MG63 (cell line): ENCODE results near the gene YPEL2. TPM values are rescaled to one million over a fixed set of nuclear protein-coding genes. Genes with fewer than 3 reads are reported as not detected.

Source experiments
- DNase-seq: peaks from one replicate; pipeline ENCODE4 v3.0.0-alpha.2; 2020
- H3K27me3 ChIP-seq: fragments of 250-450 bp; sonication (Bioruptor Pico); 2 replicates; pipeline ENCODE4 v1.5.1; 2020; ENCODE audit warnings: mild to moderate bottlenecking, moderate library complexity
- H3K36me3 ChIP-seq: fragments of 250-450 bp; sonication (Bioruptor Pico); 2 replicates; pipeline ENCODE4 v1.5.1; 2020; ENCODE audit warnings: mild to moderate bottlenecking, moderate library complexity
- H3K4me3 ChIP-seq: fragments of 250-450 bp; sonication (Bioruptor Pico); 2 replicates; pipeline ENCODE4 v1.5.1; 2020; ENCODE audit warnings: mild to moderate bottlenecking, moderate library complexity
- H3K9me3 ChIP-seq: fragments of 250-450 bp; sonication (Bioruptor Pico); 2 replicates; pipeline ENCODE4 v1.5.1; 2020; ENCODE audit warnings: mild to moderate bottlenecking, moderate library complexity
- total RNA-seq: library from RNA; depleted of rRNA; stranded (reverse); fragments of >200 nt; shearing (Covaris generic); gene quantifications from 2 replicates; pipeline ENCODE4 v1.2.3, GENCODE V29; 2014; ENCODE audit warnings: low replicate concordance

The YPEL2 gene
- total RNA-seq, 1 experiment from 2014 or later = 1.4 TPM

DNA sequence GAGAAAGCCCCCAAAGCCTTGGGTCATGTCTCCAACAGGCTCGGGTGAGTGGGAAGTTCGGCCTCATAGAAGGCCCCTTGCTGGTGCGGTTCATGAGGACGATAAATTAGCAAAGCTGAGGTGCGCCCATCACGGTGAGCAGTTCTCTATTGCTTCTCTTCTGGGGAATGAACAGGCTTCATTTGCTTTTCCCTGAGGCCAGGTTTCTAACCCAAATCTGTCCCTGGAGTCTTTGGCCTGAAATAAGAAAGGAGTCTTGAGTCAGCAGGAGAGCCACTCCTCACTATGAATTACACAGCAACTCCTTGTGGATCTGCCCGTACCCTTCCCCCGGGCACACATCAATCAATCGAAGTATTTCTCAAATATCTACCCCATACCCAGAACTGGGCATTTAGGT is 94.6 kb downstream of the YPEL2 start:
- H3K4me3 ChIP-seq = no peak overlapping the region

DNA sequence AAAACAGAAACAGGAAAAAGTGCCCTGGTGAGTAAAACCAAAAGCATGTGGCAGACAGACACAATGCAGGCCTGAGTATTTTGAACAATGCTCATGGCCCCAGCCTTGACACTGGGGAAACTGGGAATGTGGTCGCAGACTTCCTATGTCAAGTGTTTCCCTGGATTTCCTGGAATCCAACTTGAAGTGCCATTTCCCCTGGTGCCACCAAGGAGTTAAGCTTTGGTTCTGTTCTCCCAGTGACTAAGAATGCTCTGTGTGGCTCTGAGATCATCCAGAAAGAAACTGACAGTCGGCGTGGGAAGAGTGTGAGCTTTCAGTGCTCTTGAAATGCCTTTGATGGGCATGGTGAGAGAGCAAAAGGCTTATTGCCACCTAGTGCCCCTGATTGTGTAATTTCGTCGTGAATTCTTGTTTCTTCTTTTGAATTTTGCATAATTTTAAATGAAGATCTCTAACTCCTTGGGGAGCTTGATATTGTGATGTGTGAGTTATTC is 96.0 kb downstream of the YPEL2 start:
- Histone ChIP-seq H3K27me3 (no peaks in the 10 kb centered on the region), H3K9me3 (peaks cover 7% of the 10 kb centered on the region), H3K4me3 (no peak overlapping the region), H3K36me3 (no peaks in the 10 kb centered on the region)
- DNase-seq = peak; percentile 10

More for the DNA sequence above, 94.6 kb downstream of the YPEL2 start:
- Histone ChIP-seq H3K36me3 (no peaks in the 10 kb centered on the region), H3K9me3 (peaks cover 7% of the 10 kb centered on the region), H3K27me3 (no peaks in the 10 kb centered on the region)
- no peak for DNase-seq

DNA sequence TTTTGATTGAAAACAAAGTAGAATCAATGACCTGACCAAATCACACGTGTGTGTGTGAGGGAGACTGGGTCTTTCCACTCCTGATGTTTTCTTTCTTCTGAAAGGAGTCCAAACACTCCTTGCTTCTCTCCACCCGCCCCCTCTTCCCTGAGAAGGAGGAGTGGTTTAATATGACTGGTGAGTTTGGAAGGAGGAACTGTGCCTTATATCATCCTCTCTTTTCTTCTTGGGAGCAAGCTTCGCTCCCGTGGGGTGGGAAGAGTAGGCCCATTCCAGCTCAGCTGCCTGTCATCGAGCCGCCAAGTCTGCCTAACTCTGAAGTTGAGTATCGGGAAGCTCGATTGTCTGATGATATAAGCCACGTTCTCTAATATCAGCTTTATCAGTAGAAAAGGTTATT is 96.5 kb downstream of the YPEL2 start:
- no peak overlapping the region for H3K4me3 ChIP-seq
- no peak for DNase-seq
- H3K36me3 ChIP-seq = no peaks in the 10 kb centered on the region

DNA sequence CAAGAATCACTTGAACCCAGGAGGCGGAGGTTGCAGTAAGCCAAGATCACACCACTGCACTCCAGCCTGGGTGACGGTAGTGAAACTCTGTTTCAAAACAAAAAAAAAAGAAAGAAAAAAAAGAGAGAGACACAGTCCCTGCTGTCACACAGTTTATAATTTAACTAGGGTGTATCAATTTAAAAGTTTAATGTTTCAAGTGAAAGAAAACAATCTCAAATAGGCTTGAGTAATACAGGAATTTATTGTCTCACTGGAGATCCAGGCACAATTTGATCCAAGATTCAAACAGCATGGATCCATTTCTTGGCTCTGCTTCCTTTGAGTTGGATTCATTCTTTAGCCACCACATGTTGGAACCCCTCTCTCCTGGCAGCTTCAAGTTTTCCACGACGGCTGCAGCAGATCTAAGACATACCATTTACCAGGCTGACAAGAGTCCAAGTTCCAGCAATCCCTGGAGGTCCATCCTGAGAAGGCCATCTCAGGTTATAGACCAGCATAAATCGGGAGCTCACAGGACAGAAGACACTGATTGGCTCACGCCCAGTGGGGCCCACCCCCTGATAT is 97.5 kb downstream of the YPEL2 start:
- Histone ChIP-seq H3K27me3 (no peaks in the 10 kb centered on the region), H3K9me3 (peaks cover 5% of the 10 kb centered on the region; the same call in 1 of the 2 replicates), H3K4me3 (no peak overlapping the region), H3K36me3 (no peaks in the 10 kb centered on the region)
- no peak for DNase-seq

More for the DNA sequence above, 96.5 kb downstream of the YPEL2 start:
- H3K27me3 ChIP-seq = no peaks in the 10 kb centered on the region
- H3K9me3 ChIP-seq = peaks cover 7% of the 10 kb centered on the region

DNA sequence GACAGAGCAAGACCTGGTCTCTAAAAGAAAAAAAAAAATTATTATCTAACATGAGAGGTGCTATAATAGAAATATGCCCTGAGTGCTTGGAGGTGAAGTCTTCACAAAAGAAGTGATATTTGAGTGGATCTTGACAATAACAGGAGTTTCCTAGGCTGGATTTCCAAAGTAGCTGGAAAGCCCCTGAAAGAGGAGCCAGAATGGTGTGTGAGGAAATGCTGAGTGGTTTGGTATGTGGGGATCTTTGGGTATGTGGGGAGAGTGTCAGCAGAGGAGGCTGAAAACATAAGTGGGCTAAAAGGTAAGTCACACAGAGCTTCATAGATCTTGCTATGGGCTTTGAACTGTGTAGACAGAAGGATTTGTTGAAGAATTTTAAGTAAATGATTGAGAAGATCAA is 100.1 kb downstream of the YPEL2 start:
- H3K4me3 ChIP-seq = no peak overlapping the region
- no peak for DNase-seq
- H3K27me3 ChIP-seq = no peaks in the 10 kb centered on the region
- H3K9me3 ChIP-seq = peaks cover 5% of the 10 kb centered on the region; the same call in 1 of the 2 replicates
- no peaks in the 10 kb centered on the region for H3K36me3 ChIP-seq

DNA sequence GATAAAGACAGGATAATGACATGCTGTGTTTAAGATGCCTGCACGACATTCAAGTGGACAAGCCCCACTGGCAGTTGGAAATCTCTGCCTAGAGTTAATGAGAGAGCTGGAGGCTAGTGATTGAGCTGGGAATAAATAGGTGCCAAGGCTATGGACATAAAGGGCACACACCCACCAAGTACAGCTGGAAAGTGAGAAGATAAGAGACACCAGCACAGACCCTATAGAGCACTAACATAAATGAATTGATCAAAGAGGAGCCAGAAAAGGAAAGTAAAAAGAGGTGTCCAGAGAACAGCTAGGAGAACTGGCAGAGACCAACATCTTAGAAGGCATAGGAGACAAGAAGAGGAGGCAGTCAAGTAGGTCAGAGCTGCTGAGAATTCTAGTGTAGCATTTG is 101.2 kb downstream of the YPEL2 start:
- Histone ChIP-seq H3K9me3 (peaks cover 5% of the 10 kb centered on the region; the same call in 1 of the 2 replicates), H3K4me3 (no peak overlapping the region), H3K36me3 (no peaks in the 10 kb centered on the region), H3K27me3 (no peaks in the 10 kb centered on the region)
- DNase-seq = no peak

DNA sequence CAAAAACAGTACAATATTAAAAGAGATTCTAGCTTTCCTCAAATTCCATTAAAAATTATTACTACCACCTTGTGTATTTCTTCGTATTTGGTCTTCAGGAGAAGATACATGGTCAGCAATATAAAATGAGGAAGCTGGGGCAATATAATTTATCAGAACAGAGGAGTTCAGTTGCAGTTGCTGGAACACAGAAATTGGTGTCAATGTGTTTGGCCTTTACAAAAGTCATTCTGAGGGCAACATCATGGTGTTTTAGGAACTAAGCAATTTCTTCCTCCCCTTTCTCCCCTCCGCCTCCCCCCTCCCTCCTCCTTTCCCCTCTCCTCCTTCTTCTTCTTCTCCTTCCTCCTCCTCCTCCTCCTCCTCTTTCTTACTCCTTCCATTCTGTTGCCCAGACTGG is 102.1 kb downstream of the YPEL2 start:
- Histone ChIP-seq H3K4me3 (no peak overlapping the region), H3K9me3 (peaks cover 5% of the 10 kb centered on the region; the same call in 1 of the 2 replicates), H3K36me3 (no peaks in the 10 kb centered on the region), H3K27me3 (no peaks in the 10 kb centered on the region)
- DNase-seq = no peak

DNA sequence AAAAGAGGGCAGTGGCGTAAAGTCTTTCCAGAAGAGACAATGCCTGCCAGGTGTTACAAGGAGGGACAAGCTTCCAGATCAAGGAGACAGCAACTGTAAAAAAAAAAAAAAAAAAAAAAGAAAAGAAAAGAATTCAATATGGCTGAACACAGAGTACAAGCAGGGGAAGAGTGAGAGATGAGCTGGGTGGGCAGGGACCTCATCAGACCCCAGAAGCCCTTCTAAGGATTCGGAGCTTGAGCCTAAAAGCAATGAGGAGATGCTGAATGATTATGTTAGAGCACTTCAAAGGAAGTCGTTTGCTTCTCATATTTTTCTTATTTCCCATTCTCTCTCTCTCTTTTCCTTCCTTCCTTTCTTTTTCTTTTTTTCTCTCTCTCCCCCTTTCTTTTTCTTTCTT is 103.0 kb downstream of the YPEL2 start:
- no peak for DNase-seq
- H3K9me3 ChIP-seq = peaks cover 5% of the 10 kb centered on the region; the same call in 1 of the 2 replicates
- no peaks in the 10 kb centered on the region for H3K27me3 ChIP-seq
- no peaks in the 10 kb centered on the region for H3K36me3 ChIP-seq
- H3K4me3 ChIP-seq = no peak overlapping the region

DNA sequence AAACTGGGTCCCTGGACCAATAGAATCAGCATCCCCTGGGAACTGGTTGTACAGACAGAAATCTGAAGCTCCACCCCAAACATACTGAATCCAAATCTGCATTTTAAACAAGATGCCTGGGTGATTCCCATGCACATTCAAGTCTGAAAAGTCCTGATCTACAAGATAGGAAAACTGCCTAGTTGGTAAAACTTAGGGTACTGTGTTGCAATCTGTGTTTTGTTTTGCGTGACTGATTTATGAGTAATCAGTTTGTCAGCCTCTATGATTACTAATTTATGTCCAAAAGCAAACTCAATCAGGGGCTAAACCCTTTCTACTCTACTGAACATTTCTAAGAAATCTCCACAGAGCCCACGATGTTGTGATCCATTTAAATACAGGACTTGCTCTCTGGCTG is 103.8 kb downstream of the YPEL2 start:
- no peak overlapping the region for H3K4me3 ChIP-seq
- peaks cover 5% of the 10 kb centered on the region; the same call in 1 of the 2 replicates for H3K9me3 ChIP-seq
- no peaks in the 10 kb centered on the region for H3K36me3 ChIP-seq
- H3K27me3 ChIP-seq = no peaks in the 10 kb centered on the region
- no peak for DNase-seq

DNA sequence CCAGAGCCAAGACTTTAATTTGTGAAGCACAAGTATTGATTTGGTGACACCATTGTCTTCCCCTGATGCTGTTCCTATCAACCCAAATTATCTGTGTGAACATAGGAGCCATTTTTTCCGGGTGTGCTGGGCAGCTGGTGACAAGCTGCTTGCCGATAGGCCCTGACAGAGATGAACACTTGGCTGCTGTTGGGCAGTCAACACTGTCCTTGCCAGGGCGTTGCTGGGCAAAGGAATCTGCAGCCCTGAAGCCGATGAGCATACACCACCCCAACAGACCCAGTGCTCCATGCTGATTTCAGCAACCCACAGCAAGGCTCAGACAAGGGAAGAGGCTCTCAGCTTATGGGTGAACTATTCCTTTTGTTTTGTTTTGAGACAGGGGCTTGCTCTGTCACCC is 105.4 kb downstream of the YPEL2 start:
- no peak for DNase-seq
- Histone ChIP-seq H3K9me3 (peaks cover 5% of the 10 kb centered on the region; the same call in 1 of the 2 replicates), H3K36me3 (no peaks in the 10 kb centered on the region), H3K4me3 (no peak overlapping the region), H3K27me3 (no peaks in the 10 kb centered on the region)

DNA sequence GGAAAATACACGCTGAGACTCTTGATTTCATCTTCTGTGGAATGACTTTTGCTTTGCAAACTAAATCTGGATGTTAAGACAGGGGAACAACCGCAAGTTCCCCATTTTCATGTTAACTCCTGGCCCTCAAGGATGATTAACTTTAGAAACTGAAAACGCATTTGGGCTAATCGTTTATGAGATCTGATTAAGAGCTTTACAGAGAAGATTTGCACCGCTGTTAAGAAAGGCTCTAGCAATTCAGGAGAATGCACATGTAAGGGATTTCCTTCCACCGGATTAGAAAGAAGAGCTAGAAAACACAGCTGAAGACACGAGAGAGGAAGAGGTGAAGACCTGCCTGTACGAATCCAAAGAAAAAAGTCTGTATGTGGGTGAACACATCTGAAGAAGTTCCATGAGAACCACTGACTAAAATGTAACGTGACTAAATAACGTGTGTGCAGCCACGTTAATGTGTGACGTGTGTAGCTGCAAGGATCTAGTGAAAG is 106.4 kb downstream of the YPEL2 start:
- no peaks in the 10 kb centered on the region for H3K36me3 ChIP-seq

DNA sequence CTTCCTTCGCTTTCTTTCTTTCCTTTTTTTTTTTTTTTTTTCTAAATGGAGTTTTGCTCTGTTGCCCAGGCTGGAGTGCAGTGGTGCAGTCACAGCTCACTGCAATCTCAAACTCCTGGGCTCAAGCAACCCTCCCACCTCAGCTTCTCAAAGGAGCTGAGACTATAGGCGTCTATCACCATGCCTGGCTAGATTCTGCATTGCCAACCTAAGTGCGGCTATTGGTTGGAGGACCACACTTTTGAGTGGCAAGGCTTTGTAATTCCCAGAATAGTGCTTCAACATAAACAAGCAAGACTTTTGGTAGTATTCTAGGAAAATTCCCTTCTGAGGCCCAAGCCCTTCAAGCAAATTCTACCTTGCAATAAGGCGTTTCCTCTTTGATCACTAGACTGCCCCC is 107.8 kb downstream of the YPEL2 start:
- Histone ChIP-seq H3K9me3 (no peaks in the 10 kb centered on the region), H3K36me3 (no peaks in the 10 kb centered on the region), H3K27me3 (no peaks in the 10 kb centered on the region), H3K4me3 (no peak overlapping the region)
- DNase-seq = no peak

More for the DNA sequence above, 106.4 kb downstream of the YPEL2 start:
- Histone ChIP-seq H3K27me3 (no peaks in the 10 kb centered on the region), H3K9me3 (peaks cover 1% of the 10 kb centered on the region; the same call in 1 of the 2 replicates), H3K4me3 (no peak overlapping the region)
- no peak for DNase-seq

DNA sequence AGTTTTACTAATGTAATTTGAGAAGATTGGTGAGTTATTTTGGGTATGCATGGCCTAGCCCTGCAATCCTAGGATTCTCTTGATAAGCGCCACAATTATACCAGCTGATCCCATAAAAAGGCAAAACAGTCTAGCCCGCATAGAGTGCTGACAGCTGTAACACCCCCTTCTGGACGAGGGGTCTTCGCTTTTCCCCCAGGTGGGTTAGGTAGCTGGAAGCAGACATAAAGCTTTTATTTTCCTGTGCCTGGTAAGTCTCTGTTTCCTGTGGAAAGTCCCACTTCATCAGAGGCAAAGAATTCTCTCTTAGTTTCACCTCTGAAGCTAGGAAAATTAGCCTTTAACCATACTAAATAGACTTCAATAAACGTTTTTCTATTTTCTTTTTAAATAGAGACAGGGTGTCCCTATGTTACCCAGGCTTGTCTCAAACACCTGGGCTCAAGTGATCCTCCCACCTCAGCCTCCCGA is 108.3 kb downstream of the YPEL2 start:
- DNase-seq = no peak

DNA sequence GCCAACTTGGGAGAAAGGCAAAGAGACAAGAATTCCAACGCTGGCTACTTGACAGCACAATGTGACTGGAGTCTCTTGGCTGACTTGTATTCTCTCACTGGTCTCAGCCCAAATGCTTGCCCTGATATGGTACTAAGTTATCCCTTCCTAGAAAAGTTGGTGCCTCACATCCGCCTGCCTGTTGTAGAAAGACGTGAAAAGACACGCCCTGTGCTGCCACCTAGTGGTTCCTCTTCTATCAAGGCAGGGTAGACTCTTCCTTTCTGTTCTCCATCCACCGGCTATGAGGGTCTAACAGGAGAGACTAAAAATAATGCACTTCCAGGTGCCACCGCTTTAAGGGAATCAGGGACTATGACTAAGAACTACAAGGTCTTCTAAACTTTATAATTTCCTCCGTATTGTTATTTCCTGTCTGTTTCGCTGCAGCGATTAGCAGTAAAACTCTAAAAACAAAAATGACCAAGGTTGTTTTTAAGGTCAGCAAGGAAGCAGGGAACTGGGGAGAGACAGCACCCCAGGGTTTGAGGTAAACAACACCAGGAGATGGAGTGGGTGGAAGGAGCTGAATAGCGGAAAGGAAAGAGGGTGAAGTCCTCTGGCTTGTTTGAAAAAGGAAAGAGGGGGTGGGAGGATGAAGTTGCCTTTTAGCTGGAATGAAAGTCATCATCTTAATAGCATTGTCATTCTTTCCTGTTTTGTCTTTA is 109.5 kb downstream of the YPEL2 start:
- H3K36me3 ChIP-seq = no peaks in the 10 kb centered on the region
- H3K27me3 ChIP-seq = no peaks in the 10 kb centered on the region
- no peak overlapping the region for H3K4me3 ChIP-seq
- DNase-seq = peak; percentile 70
- H3K9me3 ChIP-seq = no peaks in the 10 kb centered on the region

More for the DNA sequence above, 108.3 kb downstream of the YPEL2 start:
- H3K27me3 ChIP-seq = no peaks in the 10 kb centered on the region
- no peak overlapping the region for H3K4me3 ChIP-seq
- no peaks in the 10 kb centered on the region for H3K9me3 ChIP-seq
- H3K36me3 ChIP-seq = no peaks in the 10 kb centered on the region

DNA sequence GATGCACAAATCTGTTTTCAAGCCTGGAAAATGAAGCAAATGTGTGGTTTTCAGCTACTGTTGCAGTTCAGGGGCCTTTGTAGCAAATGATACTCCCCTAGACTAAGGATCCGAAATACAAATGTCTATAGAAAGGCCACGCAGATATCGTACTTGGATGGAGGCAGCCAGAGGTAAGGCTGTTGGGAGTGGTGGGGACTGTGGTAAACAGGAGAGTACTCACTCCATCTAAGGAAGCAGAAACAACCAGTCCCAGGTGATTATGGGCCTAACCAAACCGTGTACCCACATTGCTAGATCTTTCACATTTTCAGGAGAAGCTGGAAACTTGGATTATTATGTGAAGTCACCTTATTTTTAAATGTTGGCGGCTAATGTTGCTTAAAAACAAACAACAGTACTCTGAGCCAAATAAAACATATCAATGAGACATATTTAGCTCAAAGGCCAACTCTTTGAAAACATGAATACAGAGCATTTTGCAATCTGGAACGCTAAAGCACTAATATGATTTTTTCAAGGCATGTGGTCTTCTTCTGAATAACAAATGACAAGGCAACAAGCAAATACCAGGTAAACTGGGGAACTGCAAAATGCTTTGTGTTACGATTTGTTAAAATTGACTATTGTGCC is 110.1 kb downstream of the YPEL2 start:
- H3K9me3 ChIP-seq = no peaks in the 10 kb centered on the region
- H3K27me3 ChIP-seq = no peaks in the 10 kb centered on the region
- H3K36me3 ChIP-seq = no peaks in the 10 kb centered on the region
- DNase-seq = no peak
- no peak overlapping the region for H3K4me3 ChIP-seq

DNA sequence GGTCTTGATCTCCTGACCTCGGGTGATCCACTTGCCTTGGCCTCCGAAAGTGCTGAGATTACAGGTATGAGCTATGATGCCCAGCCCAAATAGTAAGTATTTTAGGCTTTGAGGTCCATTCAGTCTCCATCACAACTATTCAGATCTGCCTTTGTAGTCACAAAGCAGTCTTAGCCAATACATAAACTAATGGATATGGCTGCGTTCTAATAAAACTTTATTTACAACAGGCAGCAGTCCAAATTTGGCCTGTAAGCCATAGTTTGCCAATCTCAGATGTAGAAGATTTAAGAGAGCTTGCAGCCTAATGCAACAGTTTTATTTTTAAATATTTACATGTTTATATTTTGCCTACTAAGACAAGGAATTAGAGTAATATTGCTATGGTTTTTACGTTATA is 111.7 kb downstream of the YPEL2 start:
- H3K9me3 ChIP-seq = no peaks in the 10 kb centered on the region

More for the DNA sequence above, 111.7 kb downstream of the YPEL2 start:
- DNase-seq = no peak
- Histone ChIP-seq H3K36me3 (no peaks in the 10 kb centered on the region), H3K27me3 (no peaks in the 10 kb centered on the region), H3K4me3 (no peak overlapping the region)
